ENCODE results near the gene KRTCAP2.
A peak's percentile ranks its signal among the peaks of the same experiment; 100 is the strongest.

The KRTCAP2 gene

DNA sequence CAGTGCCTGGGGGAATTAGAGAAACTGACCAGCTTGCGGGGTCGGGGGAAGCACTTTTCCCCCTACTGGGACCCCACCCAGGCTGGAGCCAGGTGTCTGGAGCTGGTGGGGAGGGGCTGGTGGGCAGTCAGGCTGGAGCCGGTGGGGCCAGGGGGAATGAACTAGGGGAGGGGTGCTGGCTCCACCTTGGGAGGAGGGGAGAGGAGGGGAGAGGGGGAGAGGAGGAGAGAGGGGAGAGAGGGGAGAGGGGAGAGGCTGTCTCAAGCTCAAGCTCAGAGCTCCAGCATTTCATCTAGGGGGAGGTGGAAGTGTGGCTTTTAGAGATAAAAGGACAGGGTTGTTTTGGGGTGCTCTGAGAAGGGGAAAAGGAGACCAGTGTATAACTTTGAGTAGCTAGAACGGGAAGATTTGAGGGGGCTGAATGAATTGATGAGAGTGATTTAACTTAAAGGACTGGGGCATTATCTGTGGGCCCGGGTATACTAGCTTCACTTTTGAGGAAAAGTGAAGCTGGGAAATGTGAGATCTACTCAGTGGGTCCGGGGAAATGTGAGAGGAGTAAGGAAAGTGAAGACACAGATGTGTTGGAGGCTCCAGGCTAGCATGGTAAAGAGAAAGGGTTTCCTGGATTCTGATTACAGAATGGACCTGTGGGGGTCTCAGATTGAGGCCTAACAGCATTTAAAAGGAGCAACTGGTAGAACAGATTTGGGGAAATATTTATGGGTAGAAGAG lies 42.7 kb downstream of the KRTCAP2 start:
- DNase-seq, result no peak

- no peak for DNase-seq
These were observed 44.2 kb downstream of the KRTCAP2 start for GRCh38 chr1:155128755-155129473.

GRCh38 chr1:155127967-155128754 lies 44.9 kb downstream of the KRTCAP2 start:
- no peak for DNase-seq

- peak in 1 of 2 donors; percentile 41 for DNase-seq
These were observed 45.8 kb downstream of the KRTCAP2 start, which contains the start of gene EFNA1 for GRCh38 chr1:155127105-155127966. Gene EFNA1, plus strand, starts transcription at chr1:155127876. Its CDS starts 102 bp downstream, at chr1:155127978.

- peak in 1 of 2 donors; percentile 21 for DNase-seq
These were observed 46.5 kb downstream of the KRTCAP2 start for GRCh38 chr1:155126556-155127104.

- DNase-seq, result no peak
These were observed 47.1 kb downstream of the KRTCAP2 start for GRCh38 chr1:155125946-155126555.

DNA sequence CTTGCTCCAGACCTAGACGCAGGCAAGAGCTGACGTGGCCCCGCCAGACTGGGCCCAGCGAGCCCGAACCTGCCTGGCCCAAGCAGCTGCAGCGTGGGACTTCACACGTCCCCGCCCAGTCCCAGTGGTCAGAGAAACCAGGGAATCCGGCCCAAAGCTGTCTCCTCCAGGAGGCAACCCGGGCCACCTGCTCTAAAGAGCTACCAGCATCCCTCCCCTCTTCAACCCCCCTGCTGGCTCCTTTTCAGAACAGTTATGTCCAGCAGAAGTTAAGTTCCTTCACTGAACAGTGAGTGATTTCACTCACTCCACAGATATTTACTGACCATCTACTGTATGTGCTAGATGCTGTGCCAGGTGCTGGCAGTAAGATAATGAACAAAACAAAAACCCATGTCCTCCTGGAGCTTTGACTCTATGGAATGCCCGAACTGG lies 47.6 kb downstream of the KRTCAP2 start:
- no peak for DNase-seq

- DNase-seq, result no peak
These were observed 48.3 kb downstream of the KRTCAP2 start for GRCh38 chr1:155124503-155125463.

GRCh38 chr1:155123801-155124200 lies 49.3 kb downstream of the KRTCAP2 start:
- no peak for DNase-seq

DNA sequence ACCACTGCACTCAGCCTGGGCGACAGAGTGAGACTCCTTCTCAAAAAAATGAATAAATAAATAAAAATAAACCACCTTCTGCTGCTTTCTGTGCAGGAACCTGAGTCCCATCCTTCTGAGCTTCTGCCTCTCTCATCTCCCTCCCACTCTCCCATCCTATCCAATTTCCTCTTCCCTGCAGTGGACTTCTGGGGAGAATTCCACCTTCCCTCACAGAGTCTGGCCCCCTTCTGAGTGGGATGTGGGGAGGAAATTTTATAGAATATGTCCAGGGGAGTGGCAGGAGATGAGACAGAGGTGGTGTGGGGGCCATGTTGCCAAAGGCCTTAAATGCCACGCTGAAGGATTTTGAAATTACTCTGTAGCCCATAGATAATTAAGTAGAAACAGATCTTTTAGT lies 50.8 kb downstream of the KRTCAP2 start:
- DNase-seq, result no peak

DNA sequence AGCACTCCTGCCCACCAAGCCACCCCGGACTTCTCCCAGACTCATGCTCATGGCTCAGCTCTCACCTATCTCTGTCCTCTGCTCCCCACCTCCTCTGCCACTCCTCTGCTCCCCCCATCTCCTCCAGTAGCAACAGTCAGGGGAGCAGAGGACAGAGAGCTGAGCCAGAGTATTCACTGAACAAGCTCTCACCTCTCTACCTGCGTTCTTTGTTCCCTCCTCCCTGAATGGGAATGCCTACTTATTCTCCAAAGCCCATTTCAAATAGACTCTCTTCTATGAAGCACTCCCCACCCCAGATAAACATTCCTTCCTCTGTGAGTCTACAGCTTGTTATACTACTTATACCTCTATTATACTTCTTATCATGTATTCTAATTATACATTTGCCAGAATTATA lies 51.9 kb downstream of the KRTCAP2 start:
- DNase-seq, result no peak

DNA sequence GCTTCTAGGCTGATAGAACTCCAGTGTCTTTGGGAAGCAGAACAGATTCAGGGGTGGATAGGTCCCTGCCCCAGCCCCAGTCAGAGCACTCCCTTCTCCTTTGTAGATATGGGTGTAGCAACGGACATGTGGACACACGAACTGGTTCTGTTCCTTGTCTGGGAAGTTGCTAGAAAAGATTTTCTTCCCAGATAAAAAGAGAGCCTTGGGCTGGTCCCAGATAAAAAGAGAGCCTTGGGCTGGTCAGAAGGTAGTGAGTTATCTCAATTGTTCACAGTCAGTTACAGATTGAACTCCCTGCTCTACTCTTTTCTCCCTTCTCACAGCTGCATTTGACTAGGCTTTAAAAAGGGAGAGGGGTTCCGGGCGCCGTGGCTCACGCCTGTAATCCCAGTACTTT lies 52.9 kb downstream of the KRTCAP2 start:
- no peak for DNase-seq
